NCI-H1105 (cell line): ENCODE results near the gene SMAD7.

Experiments
- DNase-seq: peaks from one replicate; lab custom pipeline; 2025; lab: John Stamatoyannopoulos, UW

SMAD7 gene

DNA sequence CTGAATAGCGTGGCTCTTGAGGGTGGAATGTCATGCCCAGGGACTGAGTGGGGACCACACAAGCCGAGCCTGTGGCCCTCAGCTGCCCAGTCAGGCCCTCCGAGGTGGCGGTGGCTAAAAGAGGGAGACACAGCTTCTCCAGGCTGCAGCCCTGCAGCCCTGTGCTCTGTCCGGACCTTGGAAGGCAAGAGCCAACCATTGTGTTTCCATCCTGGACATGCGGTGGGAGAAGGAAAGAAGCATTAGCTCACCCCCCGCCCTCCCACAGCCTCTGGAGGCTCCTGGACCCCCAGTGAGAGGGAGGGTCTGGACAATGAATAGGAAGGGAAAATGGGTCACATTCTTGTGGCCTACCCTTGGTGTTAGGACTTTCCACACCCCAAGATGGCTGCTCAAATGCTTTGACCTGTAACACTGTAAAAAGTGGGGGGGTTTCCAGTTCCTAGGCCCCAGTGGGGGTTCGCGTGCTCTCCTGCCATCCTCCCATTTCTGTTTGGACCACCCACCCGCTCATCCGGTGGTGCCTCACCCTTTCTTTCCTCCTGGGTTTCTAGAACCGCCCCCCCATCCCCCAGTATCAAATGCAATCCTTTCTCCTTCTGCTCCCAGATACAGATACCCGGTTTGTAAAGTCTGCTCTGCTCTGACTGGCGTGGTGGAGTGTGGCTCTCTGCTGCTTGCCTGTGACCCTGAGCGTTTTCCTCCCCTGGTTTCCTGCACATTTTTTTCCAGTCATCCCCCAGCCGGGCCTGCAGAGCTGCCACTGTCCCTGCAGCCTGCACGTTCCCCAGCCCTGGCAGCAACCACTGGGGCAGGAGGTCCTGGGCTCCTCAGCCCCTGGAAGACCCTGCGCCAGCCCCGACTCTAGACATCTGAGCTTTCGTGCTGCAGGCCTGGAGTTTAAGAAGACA lies 36.3 kb upstream of the SMAD7 start:
- no peak for DNase-seq

DNA sequence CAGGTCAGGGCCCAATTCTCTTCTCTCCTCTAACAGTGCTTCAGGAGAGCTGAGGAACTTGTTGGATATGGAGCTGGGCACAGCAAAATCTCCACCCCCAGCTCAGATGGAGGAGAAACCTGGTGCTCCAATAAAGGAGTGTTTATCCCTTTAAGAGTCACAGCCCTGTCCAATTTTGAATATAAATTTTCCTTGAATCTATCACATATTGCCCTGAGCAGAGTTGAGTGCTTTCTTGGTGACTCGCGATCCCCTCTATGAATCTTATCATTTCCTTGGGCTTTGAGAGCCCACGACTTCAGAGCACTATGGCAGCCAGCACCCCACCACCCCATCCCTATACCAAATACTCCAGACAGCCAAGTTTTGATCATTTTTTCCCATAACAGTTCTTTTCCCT lies 34.4 kb upstream of the SMAD7 start:
- no peak for DNase-seq

DNA sequence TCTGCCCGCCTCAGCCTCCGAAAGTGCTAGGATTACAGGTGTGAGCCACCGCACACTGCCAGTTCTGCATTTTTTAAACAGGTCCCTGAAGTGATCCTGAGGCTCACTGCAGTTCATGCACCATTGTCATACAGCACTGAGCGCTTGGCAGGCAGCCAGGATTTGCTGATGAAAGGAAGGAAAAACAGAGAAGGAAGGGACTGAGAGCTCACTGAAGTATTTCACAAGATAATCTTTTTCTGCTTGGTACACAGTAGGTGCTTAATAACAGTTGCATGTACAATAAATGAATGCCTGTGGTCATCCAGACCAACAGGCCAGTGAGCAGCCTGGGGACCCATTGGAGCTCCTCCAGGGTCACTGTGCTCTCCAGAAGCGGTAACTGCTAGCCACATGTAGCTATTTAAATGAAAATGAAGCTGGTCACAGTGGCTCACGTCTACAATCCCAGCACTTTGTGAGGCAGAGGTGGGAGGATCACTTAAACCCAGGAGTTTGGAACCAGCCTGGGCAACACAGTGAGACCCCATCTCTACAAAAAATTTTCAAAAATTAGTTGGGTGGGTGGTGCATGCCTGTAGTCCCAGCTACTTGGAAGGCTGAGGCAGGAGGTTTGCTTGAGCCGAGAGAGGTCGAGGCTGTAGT lies 33.1 kb upstream of the SMAD7 start:
- peak; percentile 27 for DNase-seq

DNA sequence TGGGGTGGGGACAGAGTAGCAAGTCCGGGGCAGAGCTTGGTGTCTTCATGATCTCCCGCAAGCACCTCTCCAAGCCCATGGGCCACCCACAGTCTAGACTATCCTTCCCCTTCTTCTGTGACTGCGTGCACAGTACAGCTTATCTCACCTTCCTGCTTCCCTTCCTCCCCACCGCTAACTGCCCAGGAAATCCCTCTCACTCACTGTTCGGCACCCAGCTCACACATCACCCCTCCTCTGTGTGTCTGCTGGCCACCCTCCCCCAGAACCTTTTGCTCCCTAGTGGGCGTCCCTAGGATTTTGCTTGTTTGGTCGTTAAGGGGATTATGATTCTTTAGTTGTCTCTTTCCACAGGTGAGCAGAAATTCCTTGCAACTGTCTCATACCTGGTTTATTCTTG lies 31.5 kb upstream of the SMAD7 start:
- no peak for DNase-seq

DNA sequence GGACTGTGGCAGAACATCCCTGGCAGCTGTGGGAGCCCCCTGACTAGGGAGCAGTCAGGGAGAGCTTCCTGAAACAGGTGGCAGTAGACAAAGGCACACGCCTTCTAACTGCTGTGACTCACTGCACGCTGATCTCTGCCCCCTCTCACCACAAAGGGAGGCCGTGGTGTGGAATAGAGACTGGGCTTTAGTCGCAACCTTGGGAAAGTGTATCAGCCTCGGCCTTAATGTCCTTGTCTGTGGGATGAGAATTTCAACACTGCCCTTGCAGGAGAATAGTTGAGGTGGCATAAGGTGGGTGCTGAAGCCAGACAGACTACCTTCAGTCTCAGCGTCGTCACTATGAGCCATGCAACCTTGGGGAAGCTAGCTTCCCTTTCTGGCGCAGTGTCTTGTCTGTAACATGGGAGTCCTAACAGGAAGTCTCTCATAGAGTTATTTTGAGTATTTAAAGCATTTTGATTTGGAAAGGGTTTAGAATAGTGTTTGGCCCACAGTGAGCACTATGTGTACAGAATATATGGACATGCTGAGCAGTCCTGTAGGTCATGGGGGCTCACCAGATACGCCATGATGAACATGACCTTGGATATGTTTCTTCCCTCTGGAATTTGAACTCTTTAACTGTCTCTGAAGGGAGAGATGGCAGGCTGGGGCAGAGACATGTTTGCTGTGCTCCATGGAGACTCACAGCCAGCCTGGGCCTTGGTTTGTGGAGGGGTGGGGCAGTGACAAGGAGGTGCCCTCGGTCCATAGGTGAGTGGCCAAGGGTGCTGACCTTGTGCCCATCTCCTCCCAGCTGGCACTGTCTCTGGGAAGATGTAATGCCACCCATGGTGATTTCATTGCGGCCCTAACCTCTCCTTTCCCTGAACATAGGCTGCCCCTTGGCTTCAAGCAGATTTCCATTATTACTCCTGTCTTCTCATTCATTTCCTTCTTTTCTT lies 29.5 kb upstream of the SMAD7 start:
- no peak for DNase-seq

DNA sequence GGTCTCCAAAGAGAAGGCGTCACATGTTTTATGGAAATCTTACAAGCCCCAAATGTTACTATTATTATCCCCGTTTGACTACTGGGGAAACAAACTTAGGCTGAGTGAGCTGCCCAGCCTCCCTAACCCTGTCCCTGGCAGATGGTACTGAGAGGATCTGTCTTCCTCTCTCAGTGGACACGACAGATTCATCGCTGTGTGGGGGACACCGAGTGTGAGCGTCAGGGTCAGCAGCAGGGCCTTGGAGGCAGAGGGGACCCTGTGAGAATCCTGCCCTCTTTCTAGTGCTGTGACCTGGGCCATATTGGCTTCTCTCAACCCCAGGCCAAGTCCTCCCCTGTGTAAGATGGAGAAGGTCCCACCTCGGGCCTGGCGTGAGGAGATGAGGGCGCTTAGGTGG lies 27.1 kb upstream of the SMAD7 start:
- DNase-seq = no peak

DNA sequence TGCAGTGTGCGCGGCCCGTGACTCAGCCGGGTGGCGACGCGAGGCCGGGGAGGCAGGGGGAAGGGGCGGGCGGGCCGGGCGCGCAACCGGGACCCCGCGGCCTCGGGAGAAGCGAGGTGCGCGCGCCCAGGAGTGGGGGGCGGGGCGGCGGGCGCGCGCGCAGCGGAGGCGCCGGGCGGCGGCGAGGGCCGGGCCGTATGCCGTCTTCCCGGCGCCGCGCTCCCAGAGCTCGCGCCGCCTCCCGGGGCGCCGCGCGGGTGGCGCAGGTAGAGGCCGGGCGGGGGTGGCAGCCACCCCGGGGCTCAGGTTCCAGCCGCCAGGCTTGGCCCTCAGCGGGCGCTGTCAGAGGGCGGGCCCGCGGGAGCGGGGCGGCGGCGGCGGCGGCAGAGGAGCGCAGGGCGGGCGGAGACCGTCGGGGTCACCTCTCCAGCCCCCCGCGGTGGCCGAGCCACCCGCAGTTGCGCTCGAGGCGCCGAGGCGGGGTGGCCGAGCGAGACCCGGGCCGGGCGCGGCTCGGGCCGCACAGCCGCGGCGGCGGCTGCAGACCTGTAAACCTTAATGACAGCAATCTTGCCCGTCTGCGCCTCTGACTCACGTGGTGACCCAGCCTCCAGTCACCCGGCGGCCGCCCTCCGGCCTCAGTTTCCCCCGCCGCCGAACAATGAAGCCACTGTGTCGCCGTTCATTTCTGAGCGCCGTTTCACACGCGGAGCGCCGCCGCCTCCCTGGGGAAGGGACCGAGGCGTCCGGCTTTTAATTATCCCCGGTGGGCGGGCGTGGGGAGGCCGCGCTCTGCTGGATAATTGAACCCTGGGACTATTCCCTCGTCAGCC lies 25.3 kb upstream of the SMAD7 start:
- DNase-seq = peak; percentile 62

DNA sequence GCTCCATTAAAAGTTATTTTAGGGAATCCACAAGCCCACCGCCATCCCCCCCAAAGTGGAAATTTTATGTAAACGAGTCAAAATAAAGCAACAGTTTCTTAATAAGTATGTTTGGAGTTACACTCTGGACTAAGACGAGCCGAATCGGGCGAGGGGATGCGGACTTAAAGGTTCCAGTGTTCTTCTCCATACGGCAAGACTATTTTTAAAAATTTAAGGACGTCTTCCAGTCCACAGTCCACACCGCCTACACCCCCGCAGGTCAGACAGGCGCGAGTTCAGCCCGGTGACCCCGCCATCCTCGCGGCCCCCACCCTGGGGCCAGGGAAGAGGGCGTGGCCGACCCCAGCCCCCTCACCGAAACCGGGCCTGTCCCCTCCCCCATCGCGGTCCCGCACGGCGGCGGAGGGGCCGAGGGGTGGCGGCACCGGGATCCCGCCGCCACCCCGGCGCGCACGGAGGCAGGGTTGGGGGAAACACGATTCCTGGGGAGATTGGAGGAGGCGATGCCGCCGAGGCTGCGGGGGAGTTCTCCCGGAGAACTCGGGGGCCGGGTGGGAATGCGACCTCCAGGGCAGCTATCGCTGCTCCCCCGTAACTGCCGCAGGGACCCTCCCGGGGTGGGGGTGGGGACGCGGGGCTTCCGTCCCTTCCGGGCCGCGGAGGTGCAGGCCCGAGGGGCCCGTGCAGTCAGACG lies 24.5 kb upstream of the SMAD7 start:
- no peak for DNase-seq

DNA sequence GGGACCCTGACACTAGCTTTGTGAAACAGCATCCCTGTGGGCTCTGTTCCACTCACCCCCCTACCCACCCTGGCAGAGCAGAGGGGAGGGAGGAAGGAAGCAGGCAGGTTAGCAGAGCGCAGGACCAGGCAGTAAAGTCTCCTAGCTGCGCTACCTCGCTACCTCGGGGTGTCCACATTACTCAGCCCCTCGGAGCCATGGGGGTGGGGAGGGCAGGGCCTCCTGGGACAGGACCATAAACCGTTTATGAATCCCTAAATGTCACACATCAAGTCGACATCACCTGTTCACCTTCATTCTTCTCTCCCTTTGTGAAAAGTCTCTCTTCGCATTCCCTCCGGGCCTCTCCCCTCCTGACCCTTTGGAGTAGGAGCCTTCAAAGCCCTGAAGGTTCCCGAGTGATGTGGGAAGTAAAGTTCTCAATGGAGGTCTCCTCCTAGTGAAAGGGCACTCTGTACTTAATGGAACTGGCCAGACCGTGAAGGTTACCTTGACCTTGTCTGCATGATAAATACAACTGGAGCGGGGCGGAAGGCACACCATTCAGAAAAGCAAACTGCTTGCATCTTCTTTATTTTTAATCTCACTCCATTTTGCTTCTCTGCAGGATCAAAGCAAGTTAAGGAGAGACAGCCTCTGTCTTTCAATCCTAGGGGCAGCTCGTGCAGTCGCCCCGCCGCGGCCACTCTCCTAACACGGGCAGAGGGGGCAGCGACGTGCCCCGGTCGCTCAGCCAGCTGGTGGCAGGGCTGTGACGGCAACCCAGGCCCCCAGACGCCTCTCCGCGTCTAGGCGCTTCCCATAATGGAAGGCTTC lies 23.7 kb upstream of the SMAD7 start:
- no peak for DNase-seq

DNA sequence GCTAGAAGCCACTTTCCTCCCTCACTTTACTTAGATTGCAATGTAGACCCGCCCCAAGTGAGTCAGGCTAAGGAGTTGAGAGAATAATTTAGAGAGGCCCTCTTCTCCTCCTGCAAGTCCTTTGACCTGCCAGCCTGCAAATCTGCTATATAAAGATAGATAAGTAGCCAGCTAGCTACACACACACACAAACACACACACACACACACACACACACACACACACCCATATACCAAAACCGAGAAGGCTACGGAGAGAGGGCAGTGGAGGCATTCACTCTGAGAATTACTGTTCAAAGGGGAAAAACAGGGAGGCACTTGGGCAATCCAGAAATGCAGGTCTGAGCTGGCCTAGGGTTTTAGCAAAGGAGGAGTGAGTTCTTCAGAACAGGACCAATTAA lies 23.0 kb upstream of the SMAD7 start:
- DNase-seq = no peak

DNA sequence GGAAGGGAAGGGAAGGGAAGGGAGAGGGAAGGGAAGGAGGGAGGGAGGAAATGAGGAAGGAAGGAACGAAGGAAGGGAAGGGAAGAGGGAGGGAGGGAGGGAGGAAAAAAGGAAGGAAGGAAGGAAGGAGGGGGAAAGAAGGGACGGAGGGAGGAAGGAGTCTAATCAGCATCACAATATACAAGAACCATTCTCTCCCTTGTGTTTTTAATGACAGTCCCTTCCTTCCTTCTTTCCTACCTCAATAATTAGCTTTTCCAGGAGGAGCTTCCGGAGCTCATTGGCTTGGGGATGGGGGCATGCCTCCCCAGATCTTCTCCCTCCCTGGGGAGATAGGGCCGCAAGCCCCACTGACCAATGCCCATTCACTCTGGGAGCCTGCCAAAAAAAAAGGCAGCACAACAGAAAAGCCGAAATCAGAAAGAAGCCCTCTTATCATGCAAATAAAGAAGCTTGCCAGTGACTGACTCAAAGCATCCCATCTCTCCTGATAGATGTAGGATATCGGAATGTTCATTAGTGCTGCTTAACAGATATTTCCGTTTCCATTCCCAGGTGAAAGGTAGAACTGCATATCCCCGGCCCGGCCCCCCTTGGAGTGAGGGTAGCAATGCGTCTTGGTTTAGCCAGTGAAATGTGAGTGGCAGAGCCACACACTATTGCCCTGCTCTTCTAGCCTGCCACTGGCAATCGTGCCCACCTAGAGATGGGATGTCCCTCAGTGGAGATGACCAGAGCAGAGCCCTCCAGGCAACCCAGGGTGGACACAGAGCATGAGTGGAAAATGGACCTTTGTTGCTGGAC lies 17.8 kb upstream of the SMAD7 start:
- DNase-seq = no peak

DNA sequence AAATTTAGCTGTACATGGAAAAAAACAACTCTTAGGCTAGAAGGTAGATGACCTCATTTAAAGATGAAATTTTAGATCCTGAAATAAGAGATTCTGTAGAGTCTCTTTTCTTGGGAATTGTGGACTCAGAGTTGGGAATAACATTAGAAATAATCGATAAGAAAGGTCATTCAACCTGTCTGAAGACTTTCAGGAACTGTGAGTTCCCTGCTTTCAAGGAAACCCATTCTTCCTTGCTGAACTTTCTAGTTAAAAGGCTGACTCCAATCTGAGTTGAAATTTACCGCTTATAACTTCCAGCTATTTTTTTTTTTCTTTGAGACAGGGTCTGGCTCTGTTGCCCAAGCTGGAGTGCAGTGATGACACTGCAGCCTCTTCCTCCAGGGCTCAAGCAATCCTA lies 16.8 kb upstream of the SMAD7 start:
- no peak for DNase-seq

DNA sequence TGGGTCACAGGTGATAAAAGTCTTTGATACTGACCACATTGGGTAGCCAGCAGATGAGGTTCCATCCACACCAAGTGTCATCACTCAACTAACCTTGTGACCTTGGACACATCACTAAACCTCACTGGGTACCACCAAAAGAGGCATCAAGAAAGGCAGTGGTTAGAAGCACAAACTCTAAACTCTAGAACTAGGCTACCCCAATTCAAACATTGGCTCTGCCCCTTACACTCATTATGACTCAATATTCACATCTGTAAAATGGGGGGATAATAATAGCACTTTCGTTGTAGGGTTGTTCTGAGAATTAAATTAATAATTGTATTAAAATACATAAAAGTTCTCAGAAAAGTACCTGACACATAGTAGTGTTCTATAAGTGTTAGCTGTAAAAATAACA lies 15.8 kb upstream of the SMAD7 start:
- no peak for DNase-seq

DNA sequence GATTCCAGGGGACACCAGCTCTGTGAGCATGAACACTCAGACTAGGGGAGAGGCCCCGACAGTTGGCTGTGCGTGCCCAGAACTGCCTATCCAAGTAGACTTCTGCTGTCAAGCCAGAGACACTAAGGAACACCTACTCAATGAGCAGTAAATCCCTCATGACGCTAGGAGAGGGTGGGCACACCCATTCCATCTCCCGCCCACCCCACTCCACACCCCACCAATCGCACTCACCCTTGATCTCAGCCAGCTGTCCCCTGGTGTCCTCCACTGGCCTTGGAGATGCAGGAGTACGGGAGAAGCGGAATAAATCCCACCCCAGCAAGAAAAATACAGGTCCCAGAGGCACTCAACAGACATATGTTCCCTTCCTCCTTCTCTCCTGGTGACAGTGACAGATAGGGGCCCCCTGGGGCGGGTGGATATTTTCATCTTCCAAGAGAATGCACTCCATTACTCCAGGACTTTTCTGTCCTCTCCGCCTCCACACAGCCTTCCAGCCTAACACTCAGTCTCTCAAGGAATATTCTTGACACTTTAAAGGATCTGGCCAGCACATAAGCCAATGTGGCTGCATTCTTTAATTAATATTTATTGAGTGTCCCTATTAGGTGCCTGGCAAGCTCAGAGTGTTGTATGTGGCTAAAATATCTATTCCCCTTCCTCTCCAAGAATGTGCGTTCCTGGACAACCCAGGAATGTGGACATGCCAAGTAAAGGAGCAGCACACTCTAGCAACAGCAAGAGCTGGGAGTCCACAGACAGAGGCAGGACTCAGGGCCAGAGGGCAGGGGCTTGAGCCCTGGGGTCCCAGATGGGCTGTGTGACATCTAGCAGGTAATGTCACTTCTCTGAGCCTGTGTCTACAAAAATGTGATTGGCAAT lies 13.1 kb upstream of the SMAD7 start:
- DNase-seq = no peak

DNA sequence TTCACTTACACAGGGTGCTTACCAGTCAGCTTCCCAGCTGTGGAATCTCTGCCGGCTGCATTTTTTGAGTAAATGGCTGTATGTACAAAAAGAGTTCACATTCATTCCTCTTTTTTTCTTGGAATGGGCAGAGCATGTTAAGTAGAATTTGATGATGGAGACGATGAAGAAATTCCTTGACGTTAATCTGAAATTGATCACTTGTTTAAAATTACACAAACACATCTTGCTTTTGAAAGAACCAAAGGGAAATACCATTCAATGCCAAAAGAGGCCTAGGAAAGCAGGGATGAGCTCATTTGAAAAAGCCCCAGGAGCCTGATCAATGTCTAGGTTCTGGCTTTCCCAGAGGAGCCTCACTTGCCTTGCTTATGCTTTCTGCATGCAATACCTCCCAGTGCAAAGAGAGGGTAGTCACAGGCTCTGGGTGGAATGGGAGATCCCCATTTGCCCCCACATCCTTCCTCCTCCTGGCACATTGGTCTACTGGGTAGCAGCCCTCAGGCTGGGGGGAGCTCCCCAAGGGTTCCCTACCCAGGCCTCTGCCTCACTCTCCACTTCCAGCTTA lies 12.3 kb upstream of the SMAD7 start:
- DNase-seq = no peak

DNA sequence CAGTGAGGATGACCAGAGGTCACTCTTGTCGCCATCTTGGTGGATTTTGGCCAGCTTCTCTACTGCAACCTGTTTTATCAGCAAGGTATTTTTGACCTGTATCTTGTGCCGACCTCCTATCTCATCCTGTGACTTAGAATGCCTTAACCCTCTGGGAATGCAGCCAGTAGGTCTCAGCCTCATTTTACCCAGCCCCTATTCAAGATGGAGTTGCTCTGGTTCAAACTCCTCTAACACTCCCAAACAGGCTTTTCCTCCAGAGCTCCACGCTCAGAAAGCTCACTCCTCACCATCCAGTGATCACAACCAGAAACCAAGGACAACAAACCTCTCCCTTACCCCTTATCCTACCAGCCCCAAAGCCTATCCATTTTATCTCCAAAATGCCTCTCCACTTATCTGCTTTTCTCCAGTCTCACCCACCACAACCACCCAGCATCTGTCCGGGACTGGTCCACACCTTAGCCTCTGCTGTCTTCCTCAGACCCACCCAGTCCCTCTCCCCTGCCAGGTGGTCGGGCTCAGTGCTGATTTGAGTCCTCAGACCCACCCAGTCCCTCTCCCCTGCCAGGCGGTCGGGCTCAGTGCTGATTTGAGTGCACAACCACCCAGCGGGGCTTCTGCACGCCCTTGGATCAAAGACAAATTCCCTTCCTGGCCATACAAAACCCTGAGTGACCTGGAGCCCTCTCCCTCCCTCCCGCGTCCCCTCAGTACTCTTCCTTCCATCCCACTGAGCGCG lies 11.7 kb upstream of the SMAD7 start:
- DNase-seq = no peak

DNA sequence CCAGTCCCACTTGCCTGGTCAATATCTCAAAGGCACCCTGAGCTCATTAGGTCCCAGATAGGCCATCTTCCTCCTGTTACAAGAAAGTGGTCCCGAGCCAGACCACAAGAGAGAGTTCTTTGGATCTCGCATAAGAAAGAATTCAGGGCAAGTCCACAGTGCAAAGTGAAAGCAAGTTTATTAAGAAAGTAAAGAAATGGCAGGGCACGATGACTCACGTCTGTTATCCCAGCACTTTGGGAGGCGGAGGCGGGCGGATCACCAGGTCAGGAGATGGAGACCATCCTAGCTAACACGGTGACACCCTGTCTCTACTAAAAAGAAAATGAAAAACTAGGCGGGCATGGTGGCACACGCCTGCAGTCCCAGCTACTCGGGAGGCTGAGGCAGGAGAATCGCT lies 10.8 kb upstream of the SMAD7 start:
- no peak for DNase-seq
